ENCODE results near the gene GFOD1. TPM values are rescaled to one million over a fixed set of nuclear protein-coding genes. Genes with fewer than 3 reads are reported as not detected.
"Not testable (repeated sequence)": the region's sequence is repeated elsewhere in the genome, so short reads cannot be mapped to it uniquely, and the experiment has no call there.

Gene GFOD1
- total RNA-seq, 6 experiments from 2014 or later: 2.3 to 4.7 (median 2.9) TPM

DNA sequence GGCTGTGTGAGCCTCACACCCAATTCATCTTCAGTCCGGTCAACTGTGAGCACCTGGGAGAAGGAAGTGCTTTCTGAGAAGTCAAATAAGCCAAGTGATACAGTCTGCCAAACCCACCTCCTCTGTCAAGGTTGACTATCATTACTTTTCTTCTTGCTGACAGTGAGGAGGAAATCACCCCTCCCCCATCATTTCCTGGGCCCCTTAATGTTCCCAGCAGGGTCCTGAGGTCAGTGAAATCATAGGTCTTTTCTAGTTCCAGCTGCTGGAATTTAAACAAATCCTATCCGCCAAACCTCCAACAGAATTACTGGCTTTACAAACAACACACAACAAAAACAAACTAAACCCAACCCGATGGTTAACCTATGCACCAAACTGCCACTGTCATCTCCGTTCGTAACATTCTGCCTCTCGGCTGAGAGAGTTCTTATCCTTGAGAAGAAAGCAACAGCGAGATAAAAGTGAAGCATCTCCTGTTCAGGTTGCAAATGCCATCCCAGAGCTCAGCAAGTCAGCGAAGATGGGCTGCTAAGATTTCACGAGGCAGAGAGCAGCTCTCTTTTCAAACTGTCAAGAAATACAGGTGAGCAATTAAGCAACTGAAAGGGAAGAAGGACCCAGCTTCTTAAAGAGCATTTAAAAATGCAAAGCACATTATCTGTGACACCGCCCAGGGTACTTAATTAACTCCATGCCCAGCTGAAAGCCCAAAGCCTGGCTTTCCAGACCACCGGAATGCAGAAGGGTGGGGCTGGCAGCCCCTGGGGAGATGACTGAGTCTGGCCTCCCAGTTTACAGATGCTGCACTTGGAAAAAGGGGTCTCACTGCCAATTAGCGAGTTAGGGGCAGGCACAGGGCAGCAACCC is 24.7 kb downstream of the GFOD1 start:
- Mint-ChIP-seq H3K9me3 (no peaks in the 10 kb centered on the region), H3K4me1 (ENCODE audit: low read depth) (peaks cover 38% of the 10 kb centered on the region), H3K27me3 (ENCODE audit: insufficient read depth) (no peaks in the 10 kb centered on the region), H3K36me3 (ENCODE audit: low read depth) (no peaks in the 10 kb centered on the region), H3K27ac (no peak overlapping the region), H3K4me3 (no peak overlapping the region)
- TF ChIP-seq, protein P1, sequence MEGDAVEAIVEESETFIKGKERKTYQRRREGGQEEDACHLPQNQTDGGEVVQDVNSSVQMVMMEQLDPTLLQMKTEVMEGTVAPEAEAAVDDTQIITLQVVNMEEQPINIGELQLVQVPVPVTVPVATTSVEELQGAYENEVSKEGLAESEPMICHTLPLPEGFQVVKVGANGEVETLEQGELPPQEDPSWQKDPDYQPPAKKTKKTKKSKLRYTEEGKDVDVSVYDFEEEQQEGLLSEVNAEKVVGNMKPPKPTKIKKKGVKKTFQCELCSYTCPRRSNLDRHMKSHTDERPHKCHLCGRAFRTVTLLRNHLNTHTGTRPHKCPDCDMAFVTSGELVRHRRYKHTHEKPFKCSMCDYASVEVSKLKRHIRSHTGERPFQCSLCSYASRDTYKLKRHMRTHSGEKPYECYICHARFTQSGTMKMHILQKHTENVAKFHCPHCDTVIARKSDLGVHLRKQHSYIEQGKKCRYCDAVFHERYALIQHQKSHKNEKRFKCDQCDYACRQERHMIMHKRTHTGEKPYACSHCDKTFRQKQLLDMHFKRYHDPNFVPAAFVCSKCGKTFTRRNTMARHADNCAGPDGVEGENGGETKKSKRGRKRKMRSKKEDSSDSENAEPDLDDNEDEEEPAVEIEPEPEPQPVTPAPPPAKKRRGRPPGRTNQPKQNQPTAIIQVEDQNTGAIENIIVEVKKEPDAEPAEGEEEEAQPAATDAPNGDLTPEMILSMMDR (IDR thresholded peaks at IDR 0.05): no peak
- DNase-seq: no peak

DNA sequence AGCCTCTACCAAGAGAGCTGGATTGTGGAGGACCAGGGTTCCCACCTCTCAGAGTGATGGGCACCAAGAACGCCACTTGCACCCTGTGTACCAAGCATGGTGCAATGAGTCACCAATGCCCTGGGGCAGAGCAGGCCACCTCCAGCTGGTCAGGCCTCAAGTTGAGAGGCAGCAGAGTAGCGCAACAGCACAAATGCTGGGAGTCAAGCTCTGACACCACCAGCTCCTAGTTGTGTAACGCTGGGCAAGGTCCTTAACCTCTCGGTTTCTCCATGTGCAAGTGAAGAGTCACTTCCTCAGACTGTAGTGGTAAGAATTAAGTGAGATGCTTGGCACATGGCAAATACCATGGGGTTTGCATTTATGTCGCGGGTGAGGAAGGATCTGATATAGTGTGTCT is 25.6 kb downstream of the GFOD1 start:
- TF ChIP-seq, protein P1 (IDR thresholded peaks at IDR 0.05): no peak
- DNase-seq: no peak
- Mint-ChIP-seq H3K36me3 (ENCODE audit: low read depth) (no peaks in the 10 kb centered on the region), H3K9me3 (no peaks in the 10 kb centered on the region), H3K4me3 (no peak overlapping the region), H3K27ac (no peak overlapping the region), H3K27me3 (ENCODE audit: insufficient read depth) (no peaks in the 10 kb centered on the region), H3K4me1 (ENCODE audit: low read depth) (peaks cover 34% of the 10 kb centered on the region)

GRCh38 chr6:13461307-13461706 is 26.1 kb downstream of the GFOD1 start:
- Mint-ChIP-seq H3K9me3 (no peaks in the 10 kb centered on the region), H3K4me3 (no peak overlapping the region), H3K27ac (no peak overlapping the region), H3K4me1 (ENCODE audit: low read depth) (peaks cover 29% of the 10 kb centered on the region), H3K36me3 (ENCODE audit: low read depth) (no peaks in the 10 kb centered on the region), H3K27me3 (ENCODE audit: insufficient read depth) (no peaks in the 10 kb centered on the region)
- no peak for DNase-seq
- TF ChIP-seq, protein P1 (IDR thresholded peaks at IDR 0.05): no peak

DNA sequence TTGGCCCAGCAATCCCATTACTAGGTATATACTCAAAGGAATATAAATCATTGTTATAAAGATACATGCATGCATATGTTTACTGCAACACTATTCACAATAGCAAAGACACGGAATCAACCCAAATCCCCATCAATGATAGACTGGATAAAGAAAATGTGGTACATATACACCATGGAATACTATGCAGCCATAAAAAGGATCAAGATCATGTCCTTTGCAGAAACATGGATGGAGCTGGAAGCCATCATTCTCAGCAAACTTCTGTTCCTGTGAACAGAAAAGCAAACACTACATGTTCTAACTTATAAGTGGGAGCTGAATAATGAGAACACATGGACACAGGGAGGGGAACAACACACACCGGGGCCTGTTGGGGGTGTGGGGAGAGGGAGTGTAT is 27.1 kb downstream of the GFOD1 start:
- H3K36me3 Mint-ChIP-seq (ENCODE audit: low read depth); DNase-seq; H3K9me3 Mint-ChIP-seq; H3K27ac Mint-ChIP-seq; H3K27me3 Mint-ChIP-seq (ENCODE audit: insufficient read depth); H3K4me3 Mint-ChIP-seq: not testable (repeated sequence)
- peaks cover 19% of the 10 kb centered on the region for H3K4me1 Mint-ChIP-seq (ENCODE audit: low read depth)

DNA sequence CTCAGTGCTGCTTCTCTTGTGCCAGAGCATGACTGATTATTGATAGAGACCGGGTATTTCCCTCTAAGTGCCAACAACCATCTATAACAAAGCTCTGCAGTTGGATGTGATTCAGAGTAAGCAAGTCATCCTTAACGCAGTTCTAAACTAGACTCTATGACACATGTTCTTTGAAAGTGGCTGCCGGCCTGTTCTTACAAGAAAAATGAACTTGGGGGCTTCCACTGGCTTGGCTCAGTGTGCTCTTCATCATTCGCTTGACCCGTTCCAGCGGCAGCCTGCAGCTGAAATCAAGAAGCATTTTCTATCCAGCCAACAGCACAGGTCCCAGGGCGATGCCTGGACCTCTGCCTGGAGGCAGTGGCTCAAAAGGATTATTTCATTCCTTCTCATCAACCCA is 29.8 kb downstream of the GFOD1 start:
- H3K4me1 Mint-ChIP-seq (ENCODE audit: low read depth): peaks cover 36% of the 10 kb centered on the region
- H3K27me3 Mint-ChIP-seq (ENCODE audit: insufficient read depth): no peaks in the 10 kb centered on the region
- no peaks in the 10 kb centered on the region for H3K36me3 Mint-ChIP-seq (ENCODE audit: low read depth)
- no peaks in the 10 kb centered on the region for H3K9me3 Mint-ChIP-seq
- no peak for DNase-seq
- TF ChIP-seq, protein P1 (IDR thresholded peaks at IDR 0.05): no peak
- H3K4me3 Mint-ChIP-seq: no peak overlapping the region
- no peak overlapping the region for H3K27ac Mint-ChIP-seq

- DNase-seq: no peak
- H3K27ac Mint-ChIP-seq: no peak overlapping the region
- H3K4me3 Mint-ChIP-seq: no peak overlapping the region
- H3K4me1 Mint-ChIP-seq (ENCODE audit: low read depth): peaks cover 27% of the 10 kb centered on the region
- no peaks in the 10 kb centered on the region for H3K27me3 Mint-ChIP-seq (ENCODE audit: insufficient read depth)
- no peaks in the 10 kb centered on the region for H3K9me3 Mint-ChIP-seq
- H3K36me3 Mint-ChIP-seq (ENCODE audit: low read depth): no peaks in the 10 kb centered on the region; the same call in 1 of the 2 replicates
- TF ChIP-seq, protein P1 (IDR thresholded peaks at IDR 0.05): no peak
These were observed 31.8 kb downstream of the GFOD1 start for GRCh38 chr6:13455552-13455966.
